Measurements from ENCODE around the gene NEURL1.
"Not testable (repeated sequence)": the region's sequence is repeated elsewhere in the genome, so short reads cannot be mapped to it uniquely, and the experiment has no call there.

Gene NEURL1

GRCh38 chr10:103493916-103494877 is 692 bp downstream of the NEURL1 start:
- peak; percentile 70 for DNase-seq

GRCh38 chr10:103495321-103495720 is 1.8 kb downstream of the NEURL1 start:
- DNase-seq: no peak

- DNase-seq: no peak
Measured at GRCh38 chr10:103497161-103497915, 3.8 kb downstream of the NEURL1 start.

GRCh38 chr10:103498936-103499638 is 5.6 kb downstream of the NEURL1 start:
- no peak for DNase-seq

GRCh38 chr10:103499881-103500280 is 6.4 kb downstream of the NEURL1 start:
- DNase-seq: no peak

- no peak for DNase-seq
Measured at GRCh38 chr10:103500481-103500880, 7.0 kb downstream of the NEURL1 start.

- no peak for DNase-seq
Measured at GRCh38 chr10:103501186-103501585, 7.7 kb downstream of the NEURL1 start.

GRCh38 chr10:103502849-103503660 is 9.6 kb downstream of the NEURL1 start:
- DNase-seq: no peak

- not testable (repeated sequence) for DNase-seq
Measured at GRCh38 chr10:103503777-103504176, 10.3 kb downstream of the NEURL1 start.

GRCh38 chr10:103504181-103504783 is 10.8 kb downstream of the NEURL1 start:
- DNase-seq: peak; percentile 67

- peak; percentile 51 for DNase-seq
Measured at GRCh38 chr10:103506061-103506460, 12.6 kb downstream of the NEURL1 start.

GRCh38 chr10:103507235-103508191 is 14.0 kb downstream of the NEURL1 start:
- DNase-seq: peak; percentile 55

- peak; percentile 47 for DNase-seq
Measured at GRCh38 chr10:103510046-103510685, 16.7 kb downstream of the NEURL1 start.

GRCh38 chr10:103510791-103511752 is 17.6 kb downstream of the NEURL1 start:
- peak; percentile 49 for DNase-seq

GRCh38 chr10:103512166-103512565 is 18.7 kb downstream of the NEURL1 start:
- peak; percentile 15 for DNase-seq

- peak; percentile 32 for DNase-seq
Measured at GRCh38 chr10:103512591-103513379, 19.3 kb downstream of the NEURL1 start.

GRCh38 chr10:103513380-103514060 is 20.0 kb downstream of the NEURL1 start:
- peak; percentile 53 for DNase-seq
